GM21423 (cell line): ENCODE results near the gene TSHZ2.
"Not testable (repeated sequence)": the region's sequence is repeated elsewhere in the genome, so short reads cannot be mapped to it uniquely, and the experiment has no call there.

Source experiments
- ATAC-seq: cut with Tn5 transposase; IDR thresholded peaks from one replicate; pipeline ENCODE4 v1.9.1; 2021; ENCODE audit warnings: mild to moderate bottlenecking, moderate library complexity; ENCODE audit not compliant: unreplicated experiment

TSHZ2 gene

DNA sequence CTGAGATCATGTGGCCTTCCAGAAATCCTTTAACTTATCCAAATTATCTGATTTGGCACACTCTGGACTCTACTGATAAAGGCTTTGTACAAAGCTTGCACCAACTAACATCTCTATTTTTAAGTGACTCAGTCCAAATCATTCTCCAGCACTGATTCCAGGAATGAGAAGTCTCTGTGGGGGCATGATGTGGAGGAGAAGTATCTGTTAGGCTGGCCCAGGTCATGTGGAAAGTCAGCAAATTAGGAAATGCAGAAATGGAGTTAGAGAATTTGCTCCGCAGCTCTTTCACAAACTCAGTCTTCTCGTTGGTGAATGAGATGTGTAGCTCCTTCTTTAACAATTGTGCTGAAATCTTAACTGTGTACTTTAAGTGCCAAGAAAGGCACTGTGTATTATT is 455.8 kb downstream of the TSHZ2 start:
- no peak for ATAC-seq

DNA sequence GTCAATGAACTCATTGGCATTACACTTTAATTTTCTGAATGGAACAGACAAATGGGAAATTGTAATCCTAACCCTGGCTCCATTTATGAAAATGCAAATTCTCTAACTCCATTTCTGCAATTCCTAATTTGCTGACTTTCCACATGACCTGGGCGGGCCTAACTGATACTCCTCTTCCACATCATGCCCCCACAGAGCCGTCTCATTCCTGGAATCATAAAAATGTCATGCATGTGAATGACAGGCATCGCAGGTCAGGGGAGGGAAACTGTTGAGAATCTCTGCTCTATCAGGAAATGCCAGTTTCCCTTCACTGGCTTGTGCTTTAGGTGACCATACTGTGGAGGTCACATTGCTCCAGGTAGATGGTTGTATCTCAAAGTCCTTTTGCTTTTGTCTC is 456.4 kb downstream of the TSHZ2 start:
- no peak for ATAC-seq

DNA sequence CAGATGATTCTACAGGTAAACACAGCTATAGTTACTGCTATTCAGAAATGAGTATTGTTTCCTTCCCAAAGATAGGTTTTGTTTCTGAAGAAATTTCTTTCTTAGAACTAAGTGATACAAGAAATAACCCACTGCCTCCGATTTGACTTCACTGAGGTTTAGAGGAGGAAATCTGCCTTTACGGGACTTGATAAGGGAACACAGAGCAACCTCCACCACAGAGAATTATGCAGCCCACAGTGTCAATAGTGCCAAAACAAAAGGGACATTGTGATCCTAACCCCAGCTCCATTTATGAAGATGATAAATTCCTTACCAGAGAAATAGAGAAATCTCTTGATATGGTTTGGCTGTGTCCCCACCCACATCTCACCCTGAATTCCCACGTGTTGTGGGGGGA is 456.8 kb downstream of the TSHZ2 start:
- ATAC-seq = no peak

DNA sequence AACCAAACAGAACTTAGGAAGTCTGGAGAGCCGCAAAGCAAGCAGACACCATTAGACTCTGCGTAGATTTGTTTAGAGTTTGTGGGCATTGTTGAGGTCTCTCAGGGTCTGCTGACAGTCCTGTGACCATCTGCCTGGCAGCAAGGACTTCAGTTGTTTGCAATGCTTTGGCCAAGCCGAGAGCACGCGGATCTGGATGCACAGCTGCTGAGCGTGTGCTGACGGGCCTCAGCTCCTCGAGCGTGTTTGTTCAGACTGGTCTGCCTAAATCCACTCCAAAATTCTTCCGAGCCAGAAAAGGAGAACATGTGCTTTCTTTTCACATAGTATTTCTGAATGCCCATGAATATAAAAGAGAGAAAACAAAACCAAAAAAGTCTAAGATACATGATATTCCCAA is 462.5 kb downstream of the TSHZ2 start:
- no peak for ATAC-seq

DNA sequence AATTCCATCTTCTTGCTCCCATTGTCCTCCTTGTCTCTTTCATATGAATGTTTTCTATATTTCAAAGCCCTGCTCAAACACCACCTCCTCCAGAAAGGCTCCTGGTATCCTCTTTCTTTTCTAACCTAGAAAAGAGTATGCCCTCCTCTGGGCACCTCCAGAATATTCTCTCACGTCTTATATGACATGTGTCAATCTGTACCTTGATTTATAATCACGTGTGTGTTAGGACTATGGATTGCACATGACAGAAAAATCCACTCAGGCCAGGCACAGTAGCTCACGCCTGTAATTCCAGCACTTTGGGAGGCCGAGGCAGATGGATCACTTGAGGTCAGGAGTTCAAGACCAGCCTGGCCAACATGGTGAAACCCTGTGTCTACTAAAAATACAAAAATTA is 464.8 kb downstream of the TSHZ2 start:
- ATAC-seq = not testable (repeated sequence)

DNA sequence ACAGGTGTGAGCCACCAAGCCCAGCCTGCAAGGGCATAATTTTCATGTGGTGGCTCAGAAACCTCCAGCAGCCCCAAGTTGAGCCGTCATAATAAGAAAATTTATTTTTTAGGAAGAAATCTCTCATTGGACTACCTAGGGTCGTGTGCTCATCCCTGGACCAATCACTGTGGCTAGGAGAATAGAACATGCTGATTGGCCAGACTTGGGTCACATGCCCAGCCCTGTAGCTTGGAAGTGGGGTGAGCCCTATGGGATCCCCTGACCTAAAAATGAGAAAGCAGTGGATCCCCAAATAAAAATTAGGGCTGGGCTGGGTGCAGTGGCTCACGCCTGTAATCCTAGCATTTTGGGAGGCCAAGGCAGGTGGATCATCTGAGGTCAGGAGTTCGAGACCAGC is 466.2 kb downstream of the TSHZ2 start:
- ATAC-seq = no peak

DNA sequence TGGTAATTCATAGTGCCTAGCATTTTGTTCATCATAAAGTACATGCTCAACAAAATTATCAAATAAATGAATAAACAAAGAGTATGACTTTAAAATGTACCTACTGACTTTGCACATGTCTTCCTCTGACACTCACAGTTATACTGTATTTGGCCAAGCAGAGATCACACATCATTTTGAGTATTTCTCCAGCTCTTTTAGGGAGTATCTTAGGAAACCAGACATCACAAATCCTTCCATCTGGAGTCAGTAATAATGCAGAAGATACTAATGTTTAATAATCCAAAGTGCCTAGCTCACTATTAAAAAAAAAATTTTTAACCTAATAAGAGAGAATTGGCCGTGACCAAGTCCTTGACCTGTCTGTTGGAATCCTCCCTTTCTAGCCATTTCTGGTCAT is 466.9 kb downstream of the TSHZ2 start:
- ATAC-seq = no peak

DNA sequence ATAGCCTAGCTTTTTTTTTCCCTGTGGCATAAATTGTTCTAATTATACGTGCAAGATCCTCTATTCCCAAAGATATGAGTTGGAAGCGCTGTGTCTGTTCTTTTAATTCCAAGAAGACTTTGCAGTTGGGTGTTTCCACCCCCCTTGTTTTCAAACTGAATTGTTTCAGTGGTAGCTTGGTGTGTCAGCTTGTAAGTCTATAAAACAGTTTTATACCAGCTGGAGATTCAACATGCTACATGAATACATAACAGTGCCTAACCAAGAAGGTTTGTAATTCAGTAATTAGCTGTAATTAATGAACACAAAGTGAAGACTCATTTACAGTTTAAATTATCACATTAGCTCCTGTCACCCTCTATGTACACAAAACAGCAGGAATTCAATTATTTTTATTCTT is 467.5 kb downstream of the TSHZ2 start:
- ATAC-seq = no peak

DNA sequence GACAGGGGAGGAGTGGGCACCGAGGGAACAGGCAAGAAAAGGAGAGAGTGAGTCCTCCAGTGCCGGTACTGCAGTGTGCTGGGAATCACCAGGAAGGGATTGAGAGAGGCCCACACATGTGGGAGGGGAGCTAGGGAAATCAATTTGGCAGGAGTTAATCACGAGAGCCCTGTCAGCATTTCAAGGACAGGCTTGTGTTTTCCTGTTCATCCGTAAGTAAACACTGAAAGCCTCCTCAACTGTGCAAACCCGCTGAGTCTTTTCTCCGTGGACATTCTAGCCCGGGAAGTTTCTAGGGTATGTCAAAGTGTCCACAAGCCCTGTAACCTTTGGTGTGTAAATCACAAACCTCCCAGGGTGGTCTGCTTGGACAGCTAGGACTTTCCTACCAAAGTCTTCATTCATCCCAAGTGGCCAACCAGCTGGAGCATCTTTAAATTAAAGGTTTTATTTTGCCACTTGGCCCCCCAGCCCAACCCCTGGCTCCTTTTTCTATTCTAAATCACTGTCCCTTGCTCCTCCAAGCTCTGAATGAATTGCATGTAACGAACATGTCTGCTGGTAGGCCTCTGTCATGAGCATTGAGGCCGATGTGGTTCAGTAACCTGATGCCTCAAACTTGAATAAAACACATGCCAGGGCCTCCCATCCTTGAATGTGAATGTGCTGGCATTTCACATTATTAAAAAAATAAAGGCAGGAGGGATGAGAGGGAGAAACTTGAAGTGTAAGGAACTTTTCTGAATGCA is 472.4 kb downstream of the TSHZ2 start:
- no peak for ATAC-seq

DNA sequence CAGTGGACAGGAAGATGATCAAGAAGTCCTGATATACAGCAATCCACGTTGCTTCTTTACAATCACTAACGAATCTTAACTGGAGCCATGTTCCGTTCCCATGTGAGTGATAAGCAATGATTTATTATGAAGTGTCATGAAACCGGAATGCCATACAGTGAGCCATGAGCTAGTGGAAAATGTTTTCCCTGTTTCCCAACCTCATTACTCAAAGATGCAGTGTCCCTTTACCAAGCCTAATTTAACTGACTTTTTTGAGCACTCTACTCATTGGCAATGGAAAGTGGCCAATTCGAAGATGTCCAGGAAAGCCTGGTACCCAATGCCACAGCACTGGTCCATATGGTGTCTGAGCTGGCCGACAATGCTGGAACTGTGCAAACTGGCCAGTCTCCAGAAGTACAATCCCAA is 473.2 kb downstream of the TSHZ2 start:
- ATAC-seq = no peak

DNA sequence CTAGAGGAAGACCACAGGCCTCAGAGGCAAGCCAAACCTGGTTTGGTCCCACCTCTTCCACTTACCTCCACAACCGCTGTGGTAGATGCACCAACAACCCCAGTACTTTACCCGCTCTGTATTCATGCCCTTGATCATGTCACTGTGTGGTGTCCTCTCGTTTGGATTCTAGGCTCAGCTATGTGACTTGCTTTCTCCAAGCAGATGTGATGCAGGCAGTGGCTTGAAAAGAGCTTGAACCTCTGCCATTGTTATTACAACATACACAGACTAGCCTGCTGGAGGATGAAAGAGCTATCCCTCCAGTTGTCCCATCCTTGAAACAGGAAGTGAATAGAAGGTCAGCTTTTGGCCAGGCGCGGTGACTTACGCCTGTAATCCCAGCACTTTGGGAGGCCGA is 473.8 kb downstream of the TSHZ2 start:
- no peak for ATAC-seq

DNA sequence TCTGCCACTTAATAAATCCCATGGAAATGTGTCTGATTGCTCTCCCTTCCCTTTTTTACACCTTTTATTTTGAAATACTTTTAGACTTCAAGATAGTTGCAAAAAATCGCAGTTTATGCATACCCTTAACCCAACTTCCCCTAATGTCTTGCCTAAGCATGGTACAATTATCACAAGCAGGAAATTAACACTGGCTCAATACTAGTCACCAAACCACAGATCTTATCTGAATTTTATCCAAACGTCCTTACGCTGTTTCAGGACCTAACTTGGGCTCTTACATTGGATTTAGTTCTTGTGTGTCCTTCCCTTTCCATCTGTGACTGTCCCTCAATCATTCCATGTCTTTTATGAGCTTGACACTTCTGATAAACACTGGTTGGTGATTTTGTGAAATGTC is 475.2 kb downstream of the TSHZ2 start:
- ATAC-seq = no peak

DNA sequence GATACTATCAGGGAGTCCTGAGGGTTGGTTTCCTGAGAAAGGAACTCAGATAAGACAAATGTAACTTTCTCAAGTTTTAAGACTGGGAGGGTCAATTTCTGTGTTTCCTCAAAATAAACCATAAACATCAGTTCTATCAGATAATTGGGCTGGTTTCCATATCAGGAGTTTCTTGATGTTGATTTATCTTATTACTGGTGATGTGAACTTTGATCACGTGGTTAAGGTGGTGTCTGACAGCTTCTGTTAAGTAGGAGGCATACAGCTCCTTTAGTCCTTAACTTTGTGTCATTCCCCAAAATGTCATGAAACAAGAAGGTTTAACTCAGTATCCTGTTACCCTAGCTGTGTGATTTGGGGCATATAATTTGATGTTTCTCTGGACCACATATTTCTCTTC is 476.3 kb downstream of the TSHZ2 start:
- ATAC-seq = no peak

DNA sequence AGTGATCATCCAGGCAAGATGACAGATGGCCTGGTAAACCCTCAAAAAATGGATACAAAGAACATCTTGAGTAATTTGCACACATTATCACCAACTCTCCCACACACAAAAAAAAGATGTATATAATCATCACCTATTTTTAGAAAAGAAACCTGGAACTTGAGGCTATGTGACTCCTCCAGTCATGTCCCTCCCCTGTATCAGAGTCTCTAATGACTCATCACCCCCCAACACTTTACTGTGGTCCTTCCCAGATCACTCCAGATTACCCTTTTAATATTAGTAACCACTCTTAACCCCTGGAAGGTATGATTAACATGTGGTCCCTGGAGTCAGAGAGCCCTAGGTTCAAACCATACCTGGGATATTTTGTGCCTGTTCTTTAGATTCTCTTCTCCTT is 476.7 kb downstream of the TSHZ2 start:
- ATAC-seq = no peak

DNA sequence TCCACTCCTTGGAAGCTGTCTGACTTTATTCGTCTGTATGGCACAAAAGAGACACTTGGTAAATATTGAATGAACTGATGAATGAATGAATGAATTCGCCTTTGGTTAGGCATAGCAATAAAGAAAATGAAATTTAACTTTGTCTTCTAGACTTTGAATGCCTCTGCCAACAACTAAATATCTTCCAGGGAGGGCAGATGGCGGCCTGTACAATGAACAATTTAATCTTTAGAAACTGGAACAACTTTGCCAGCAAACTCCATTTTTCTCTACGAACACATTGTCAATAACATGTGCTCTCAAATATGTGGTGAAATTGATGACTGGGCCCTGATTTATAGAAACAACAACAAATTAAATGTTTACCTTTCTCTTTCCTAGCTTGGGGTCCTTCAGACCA is 480.9 kb downstream of the TSHZ2 start:
- ATAC-seq = no peak

DNA sequence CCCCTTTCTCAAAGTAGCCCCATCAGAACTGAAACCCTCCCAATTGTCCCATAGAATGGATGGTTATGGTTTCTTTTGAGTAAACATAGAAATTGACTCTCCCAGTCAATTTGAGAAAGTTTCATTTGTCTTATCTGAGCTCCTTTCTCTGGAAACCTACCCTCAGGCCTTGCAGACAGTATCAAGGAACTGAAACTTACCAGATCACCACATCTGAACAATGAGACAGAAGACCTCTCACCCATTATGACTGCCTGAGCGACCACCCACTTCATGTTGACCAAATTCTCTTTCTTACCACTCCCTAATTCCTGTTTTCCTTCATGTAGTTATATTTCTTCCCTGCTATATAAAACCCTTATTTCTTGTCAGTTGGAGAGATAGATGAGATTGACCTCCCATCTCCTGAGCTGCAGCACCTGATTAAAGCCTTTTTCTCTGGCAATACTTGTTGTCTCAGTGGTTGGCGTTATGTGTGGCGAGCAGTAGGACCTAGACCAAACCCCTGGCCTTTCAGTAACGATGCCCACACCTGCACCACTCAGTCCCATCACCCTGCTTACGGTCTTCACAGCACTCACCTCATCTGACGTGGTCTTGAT is 482.6 kb downstream of the TSHZ2 start:
- ATAC-seq = no peak

DNA sequence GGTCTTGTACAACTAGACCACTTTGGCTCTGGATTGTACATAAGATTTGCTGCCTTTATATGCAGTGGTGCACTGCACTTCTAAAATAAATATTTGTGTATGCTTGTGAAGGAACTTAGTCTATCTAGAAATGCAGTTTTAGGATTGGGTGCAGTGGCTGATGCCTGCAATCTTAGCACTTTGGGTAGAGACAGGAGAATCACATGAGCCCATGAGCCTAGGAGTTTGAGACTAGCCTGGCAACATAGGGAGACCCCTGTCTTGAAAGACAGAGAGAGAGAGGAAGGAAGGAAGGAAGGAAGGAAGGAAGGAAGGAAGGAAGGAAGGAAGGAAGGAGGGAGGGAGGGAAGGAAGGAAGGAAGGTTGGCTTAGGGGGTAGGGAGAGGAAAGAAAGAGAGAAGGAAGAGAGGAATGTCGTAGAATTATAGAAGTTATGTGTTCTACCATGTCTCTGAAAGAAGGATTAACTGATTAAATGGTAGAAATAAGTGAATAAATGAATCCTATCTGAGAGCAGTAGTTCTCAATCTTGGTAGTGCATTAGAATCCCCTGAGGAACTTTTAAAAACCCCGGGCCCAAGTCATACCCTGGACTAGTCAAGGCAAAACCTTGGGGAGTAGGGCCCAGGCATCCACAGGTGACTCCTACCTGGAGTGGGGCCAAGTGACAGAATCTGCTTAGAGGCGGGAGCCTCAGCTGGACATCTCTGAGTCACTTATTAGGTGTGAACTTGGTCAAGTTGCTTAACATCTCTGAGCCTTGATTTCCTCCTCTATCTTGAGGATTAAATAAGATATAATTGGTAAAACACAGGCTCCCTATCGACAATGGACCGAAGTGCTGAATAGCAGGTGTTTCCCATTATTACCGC is 491.2 kb downstream of the TSHZ2 start:
- ATAC-seq = no peak

DNA sequence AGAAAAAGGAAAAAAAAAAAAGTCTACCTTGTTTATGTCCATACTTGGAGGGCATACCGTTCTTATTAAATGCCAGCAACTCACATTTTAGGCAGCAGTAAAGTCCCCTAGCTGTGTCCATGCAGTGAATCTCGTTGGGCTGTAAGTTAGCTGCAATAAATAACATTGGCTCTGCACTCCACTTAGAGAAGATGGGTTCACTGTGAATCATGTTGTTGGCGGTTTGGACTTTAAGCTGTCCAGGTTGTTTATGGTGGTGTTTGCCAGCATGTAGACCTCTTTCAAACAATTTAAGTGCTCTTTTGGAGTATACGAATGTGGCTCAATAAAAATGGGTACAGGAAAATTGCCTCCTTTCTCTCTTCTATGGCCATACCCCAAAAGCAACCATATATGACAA is 494.1 kb downstream of the TSHZ2 start:
- ATAC-seq = no peak

DNA sequence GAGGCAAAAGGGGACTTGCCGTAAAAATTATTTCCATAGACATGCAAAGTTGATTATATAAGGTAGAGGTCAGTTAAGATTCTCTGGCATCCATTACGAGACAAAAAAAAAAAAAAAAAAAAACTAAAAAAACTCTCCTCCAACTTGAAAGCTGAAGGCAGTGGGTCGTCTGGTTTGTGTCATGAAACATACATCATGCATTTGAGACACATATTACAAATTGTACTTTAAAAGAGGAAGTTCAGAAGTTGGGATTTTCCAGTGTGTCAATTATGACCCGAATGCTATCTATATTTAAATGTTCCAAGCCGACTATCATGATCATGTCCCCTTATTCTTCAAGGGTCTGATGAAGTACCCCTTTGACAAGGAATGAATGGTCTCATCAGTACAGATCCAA is 496.4 kb downstream of the TSHZ2 start:
- ATAC-seq = no peak

DNA sequence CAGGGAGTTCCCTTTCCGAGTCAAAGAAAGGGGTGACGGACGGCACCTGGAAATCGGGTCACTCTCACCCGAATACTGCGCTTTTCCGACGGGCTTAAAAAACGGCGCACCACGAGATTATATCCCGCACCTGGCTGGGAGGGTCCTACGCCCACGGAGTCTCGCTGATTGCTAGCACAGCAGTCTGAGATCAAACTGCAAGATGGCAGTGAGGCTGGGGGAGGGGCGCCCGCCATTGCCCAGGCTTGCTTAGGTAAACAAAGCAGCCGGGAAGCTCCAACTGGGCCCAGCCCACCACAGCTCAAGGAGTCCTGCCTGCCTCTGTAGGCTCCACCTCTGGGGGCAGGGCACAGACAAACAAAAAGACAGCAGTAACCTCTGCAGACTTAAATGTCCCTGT is 500.7 kb downstream of the TSHZ2 start:
- not testable (repeated sequence) for ATAC-seq

DNA sequence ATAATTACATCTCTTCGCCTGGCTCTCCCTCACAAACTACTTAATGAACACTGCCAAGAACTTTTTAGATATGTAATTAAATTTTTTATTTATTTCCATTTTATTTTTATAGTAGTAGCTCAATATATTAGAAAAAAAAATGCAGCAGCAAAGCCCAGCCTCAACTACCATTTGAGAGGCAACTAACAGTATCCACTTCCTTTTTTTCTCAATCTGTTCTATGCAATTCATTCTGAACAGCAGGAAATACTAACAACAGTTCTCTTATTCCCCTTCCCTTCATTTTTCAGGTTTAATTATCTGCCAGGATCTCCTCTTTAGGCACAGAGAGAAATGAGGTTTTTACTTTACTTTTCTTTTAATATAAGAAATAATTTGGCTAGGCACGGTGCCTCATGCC is 508.8 kb downstream of the TSHZ2 start:
- no peak for ATAC-seq
